Amniotic stem cell (primary cell): ENCODE measurements around the gene SLC22A6.
"Not testable (repeated sequence)": the region's sequence is repeated elsewhere in the genome, so short reads cannot be mapped to it uniquely, and the experiment has no call there.

Source experiments
- DNase-seq: peaks from one replicate; lab custom pipeline; 2025; lab: John Stamatoyannopoulos, UW

SLC22A6 gene

DNA sequence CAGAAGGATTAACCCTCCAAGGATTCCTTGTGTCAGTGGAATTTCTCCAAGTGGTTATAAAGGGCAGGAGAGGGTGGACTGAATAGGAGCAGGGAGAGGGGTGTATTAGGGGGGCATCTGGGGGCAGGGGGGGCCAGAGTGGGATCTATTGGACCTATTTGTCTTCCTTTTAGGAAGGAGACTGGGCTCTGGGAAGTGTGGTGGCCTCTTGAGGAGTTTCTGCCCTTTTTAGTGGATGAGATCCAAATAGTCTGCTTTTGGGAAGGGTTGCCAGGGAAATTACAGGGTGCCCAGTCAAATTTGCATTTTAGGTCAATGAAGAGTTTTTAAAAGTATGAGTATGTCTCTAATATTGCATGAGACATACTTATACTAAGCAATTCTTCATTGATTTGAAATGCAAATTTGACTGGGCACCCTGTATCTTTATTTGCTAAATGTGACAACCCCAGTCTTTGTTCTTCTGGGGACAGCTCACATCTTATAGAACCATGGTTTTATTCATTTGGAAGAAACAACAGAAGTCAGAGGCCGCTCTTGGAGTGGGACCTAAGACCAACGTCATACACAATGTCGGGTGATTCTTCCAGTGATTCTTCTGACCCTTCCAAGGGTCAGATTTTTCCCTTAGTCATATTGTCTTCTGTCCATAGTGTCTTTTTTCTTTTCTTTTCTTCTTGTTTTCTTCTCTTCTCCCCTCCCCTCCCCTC, 429 bp upstream of the SLC22A6 start:
- DNase-seq: no peak

GRCh38 chr11:62983536-62984199, 1.1 kb downstream of the SLC22A6 start:
- DNase-seq: no peak

- DNase-seq: no peak
These were observed 3.0 kb downstream of the SLC22A6 start for GRCh38 chr11:62981743-62982142.

DNA sequence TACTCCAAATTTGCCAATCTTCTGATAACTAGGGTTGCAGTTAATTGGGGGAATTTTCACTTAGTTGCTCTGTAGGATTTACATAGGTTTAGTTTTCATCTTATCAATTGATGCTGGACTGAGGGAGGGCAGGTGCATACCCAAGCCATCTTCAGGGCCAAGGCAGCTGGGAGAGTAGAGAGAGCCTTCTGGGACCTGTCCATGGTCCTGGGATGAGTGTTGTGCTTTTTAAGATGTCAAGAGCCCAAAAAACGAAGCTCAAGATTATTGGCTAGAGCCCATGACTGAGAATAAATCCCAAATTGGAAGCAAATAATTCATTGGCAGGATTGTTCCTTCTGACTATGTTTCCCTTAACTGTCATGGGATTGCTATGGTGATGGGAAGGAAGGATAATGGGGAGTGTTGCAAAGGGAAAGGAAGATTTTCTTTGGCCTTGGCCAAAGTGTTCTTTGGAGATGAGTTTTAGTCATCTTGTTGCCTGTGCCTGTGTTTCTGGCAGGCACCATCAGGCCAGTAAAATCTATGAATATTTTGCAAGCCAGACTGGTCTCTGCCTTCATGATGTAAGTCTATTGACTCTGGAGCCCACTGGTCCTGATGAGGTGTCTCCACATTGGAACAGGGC, 4.5 kb downstream of the SLC22A6 start:
- no peak for DNase-seq

GRCh38 chr11:62976109-62976508, 8.7 kb downstream of the SLC22A6 start:
- no peak for DNase-seq

DNA sequence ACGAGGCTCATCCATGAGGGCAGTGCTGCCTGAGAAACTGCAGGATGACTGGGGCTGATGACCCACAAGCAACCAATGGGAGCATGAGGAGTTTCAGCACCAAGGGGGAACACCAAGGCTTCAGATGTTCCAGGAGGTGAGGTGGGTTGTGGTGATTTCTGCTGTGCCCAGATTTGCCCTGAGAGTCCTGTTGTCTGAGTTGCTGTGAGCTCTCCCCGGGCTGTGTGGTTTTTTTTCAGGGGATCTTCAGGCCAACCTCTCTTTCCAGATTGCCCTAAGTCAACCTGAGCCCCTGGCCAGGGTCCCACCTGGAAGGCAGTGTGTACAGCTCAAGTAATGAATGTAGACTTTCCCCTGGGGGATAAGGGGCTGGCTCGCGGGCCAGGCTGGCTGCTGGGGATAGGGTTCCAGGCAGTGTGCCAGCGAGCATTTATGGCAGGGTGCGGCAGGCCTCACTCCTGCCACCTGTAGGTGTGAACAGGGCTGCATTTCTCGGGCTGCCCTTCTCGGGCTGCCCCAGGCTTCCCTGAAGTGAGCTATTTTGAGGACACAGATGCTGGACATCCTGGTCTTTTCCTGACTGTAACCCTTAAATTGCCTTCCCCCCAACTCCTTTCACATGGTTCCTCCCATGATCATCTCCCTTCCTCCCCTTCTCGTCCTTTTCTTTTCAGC, 9.8 kb downstream of the SLC22A6 start:
- DNase-seq: no peak

DNA sequence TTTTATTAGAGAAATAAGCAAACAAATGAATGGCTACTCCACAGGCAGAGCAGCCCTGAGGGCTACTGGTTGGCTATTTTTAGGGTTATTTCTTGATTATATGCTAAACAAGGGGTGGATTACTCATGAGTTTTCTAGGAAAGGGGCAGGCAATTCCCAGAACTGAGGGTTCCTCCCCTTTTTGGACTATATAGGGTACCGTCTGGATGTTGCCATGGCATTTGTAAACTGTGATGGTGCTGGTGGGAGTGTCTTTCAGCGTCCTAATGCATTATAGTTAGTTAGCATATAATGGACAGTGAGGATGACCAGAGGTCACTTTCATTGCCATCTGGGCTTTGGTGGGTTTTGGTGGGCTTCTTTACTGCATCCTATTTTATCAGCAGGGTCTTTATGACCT, 19.2 kb downstream of the SLC22A6 start:
- no peak for DNase-seq

DNA sequence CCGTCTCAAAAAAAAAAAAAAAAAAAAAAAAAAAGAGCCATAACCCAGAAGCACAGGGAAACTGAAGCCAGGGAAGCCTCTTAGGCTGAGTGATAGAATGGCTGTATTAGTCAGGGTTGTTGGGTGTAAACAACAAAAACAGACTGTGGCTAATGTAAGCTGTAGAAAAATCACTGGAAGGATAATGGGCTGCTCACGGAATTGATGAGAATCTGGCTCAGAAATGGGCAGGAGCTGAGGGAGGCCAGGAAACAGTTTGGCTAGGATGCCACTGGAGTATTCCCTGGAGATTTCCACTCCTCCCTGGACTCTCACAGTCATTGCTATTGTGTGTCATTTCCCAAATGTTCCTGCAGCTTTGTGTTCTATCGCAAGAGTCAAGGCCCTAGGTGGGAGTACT, 22.4 kb downstream of the SLC22A6 start:
- DNase-seq: no peak

DNA sequence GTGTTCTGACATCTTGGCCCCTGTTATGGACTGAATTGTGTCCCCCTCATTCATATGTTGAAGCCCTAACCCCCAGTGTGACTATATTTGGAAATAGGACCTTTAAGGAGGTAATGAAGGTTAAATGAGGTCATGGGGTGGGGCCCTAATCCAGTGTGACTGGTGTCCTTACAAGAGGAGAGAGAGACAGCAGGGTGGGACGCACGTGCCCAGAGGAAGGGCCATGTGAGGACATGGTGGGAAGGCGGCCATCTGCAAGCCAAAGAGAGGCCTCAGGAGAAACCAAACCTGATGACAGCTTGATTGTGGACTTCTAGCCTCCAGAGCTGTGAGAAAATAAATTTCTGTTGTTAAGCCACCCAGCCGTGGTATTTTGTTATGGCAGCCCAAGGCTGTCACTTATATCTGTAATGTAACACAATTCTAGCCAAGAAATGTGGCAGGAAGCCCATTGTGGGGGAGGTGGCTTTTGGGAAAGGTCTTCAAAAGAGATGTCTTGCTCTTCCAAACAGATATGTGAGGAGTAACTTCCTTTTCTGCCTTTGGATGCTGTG, 23.7 kb downstream of the SLC22A6 start:
- DNase-seq: no peak

GRCh38 chr11:62959422-62959980, 25.3 kb downstream of the SLC22A6 start:
- no peak for DNase-seq

DNA sequence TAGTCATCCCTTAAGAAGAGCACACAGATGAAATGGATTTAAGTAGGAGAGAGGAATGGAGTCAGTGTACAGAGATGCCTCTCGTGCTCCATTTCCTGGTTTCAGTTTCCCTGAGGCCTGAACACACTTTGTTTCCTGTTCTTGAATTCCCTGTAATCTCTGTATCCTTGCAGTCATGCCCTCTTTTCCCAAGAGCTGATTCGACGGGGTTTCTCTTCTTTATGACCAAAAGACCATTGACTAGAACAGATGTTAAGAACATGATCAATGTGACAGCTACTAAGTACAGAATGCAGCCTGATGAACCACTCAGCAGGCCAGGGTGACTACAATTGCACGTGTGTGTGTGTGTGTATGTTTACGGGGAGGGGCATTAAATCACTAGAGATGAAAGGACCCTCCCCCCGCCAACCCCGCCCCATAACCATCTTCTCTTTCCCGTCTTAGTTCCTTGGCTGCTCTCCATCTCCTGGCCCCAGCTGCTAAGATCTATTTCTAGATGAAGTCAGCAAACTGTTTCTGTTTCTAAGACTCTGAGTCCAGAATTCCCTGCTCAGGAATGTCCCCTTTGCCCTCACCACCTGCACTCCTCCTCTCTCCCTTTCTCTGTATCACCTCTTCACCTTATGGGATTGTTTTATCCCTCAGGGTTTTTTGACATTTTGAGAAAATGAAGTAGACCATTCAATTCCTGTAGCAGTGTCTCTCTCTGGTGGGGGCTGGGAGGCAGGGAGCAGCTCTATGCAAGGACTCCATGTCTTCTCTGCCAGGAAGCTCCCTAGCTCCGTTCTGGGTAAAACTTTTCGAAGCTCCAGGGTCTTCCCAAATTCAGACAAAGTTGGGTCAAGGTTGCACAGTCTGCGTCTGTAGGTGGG, 26.0 kb downstream of the SLC22A6 start:
- DNase-seq: no peak

DNA sequence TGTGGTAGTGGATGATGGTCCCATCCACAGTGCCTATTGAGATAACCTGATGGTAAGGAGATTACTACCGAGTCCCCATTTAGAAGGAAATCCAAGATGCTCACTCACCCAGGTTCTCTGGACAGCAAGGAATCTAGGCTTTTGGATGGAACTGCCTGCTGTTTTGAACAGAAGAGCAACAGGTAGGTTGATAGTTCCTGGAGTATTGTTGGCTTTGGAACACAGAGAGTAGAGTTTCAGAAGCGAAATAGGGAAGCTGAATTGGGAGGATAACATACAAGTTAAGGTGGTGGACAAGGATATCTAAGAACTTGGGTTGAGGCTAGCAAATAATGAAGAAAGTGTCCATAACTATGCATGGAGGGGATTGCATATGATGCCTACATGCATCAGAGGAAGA, 27.6 kb downstream of the SLC22A6 start:
- DNase-seq: no peak

- DNase-seq: no peak
These were observed 30.3 kb downstream of the SLC22A6 start for GRCh38 chr11:62954478-62954877.

DNA sequence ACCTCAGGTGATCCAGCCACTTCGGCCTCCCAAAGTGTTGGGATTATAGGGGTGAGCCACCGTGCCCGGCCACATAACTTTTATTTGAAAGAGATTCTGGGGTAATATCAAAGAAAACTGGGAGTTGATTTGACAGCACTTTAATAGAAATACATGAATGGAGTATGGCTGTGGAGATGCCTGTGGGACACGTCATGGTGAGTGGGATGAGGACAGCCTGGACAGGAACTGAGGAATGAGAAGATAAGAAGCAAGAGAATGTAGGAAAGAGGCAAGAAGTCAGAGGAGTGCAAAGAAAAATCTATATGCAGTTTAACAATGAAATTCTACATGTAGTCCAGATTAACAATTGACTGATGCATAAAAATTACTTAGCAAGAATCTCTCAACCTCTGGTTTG, 31.0 kb downstream of the SLC22A6 start:
- no peak for DNase-seq

DNA sequence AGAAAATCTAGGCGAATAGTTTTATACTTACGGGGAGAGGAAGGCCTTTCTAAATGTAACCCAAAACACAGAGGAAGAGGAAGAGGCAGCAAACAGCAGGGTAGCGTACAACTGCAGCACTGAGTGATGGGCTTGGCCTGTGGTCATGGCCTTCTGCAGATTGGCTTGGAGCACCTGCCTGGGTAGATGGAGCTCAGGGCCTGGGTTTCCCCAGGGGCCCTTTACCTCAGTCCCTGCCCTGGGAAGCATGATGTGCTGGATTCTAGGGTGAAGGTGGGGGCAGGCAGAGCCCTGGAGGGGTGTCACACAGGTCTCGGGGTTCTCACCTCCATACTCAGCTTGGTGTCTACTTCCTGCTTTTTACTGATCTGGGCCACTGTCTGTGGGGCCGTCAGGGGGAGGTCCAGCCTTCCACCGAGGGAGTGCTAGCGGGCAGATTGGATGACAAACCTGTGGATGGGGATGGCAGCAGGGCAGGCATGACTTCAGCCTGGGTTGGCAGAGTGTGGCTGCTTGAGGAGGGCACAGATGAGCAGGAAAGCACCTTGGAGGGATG, 35.9 kb downstream of the SLC22A6 start:
- DNase-seq: no peak

DNA sequence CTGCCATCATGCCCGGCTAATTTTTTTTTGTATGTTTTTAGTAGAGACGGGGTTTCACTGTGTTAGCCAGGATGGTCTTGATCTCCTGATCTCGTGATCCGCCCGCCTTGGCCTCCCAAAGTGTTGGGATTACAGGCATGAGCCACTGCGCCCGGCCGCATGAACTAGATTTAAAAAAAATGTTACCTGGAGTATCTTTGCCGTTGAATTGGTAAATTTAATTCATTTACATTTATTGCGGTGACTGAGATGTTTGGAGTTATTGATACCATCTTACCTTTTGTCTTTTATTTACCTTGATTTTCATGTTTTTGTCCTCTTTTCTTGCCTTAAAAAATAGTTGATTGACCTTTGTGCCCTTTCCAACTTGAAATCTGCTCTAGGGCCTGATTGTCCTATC, 39.2 kb downstream of the SLC22A6 start:
- not testable (repeated sequence) for DNase-seq

DNA sequence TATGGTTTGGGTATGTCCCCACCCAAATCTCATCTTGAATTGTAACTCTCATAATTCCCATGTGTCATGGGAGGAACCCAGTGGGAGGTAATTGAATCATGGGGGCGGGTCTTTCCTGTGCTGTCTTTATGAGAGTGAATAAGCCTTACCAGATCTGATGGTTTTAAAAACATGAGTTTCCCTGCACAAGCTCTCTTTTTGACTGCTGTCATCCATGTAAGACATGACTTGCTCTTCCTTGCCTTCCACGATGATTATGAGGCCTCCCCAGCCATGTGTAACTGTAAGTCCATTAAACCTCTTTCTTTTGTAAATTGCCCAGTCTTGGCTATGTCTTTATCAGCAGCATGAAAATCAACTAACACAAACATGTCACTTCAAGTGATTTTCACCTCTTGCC, 47.2 kb downstream of the SLC22A6 start:
- not testable (repeated sequence) for DNase-seq

- no peak for DNase-seq
These were observed 50.3 kb downstream of the SLC22A6 start for GRCh38 chr11:62934496-62934785.

DNA sequence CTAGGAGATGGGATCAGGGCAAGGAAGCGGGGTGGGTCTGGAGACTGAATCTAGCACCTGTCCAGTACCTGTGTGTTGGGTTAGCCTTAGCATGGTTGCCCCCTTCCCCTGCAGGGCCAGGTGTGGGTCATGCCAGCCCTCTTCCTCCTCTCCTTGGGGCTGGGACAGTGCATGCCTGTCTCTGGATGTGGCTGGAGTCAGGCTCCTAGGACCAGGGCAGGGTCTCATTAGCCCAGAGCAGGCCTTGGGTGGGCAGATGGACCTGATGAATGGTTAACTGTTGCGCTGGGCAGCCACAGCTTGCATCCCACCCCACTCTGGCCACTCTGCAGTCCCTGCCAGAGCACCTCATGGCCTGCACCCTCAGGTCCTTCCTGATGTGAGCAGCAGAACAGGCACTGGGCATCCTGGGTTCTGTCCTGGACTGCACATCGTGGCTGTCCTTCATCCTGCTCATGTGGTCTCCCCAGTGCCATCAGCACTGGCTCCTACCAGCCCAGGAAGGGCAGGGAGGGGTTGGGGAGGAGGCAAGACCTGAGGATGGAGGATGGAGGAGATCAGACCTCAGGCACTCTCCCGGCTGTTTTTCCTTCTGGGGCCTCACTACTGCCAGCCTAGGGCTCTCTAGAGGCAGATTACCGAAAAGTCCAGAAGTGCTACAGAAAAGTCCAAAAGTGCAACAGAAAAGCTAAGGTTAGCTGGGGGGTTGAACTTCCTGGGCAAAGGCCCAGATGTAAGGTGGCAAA, 50.8 kb downstream of the SLC22A6 start:
- DNase-seq: no peak

- DNase-seq: no peak
These were observed 51.5 kb downstream of the SLC22A6 start for GRCh38 chr11:62933285-62933684.
